ENCODE measurements around the gene SEMA4C. TPM values are rescaled to one million over a fixed set of nuclear protein-coding genes. Genes with fewer than 3 reads are reported as not detected.

SEMA4C gene
- total and polyA plus RNA-seq, 11 donors = 11.7 to 29.6 (median 20.6) TPM

DNA sequence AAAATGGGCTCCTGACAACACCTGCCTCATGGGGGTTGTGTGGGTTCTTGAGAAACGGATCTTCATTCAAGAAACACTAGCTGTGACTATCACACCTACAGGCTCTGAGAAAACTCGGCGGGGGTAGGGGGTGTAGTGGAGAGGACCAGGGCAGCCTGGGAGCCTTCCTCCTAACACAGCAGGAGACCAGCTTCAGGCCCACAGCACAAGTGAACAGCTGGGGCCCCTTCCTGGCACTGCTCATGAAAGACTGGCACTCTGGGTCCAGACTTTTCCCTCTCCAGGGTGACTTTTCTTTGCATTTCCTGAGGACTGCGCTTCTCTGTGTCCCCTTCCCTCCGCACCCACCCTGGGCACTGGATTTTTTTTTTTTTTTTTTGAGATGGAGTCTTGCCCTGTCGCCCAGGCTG is 7.2 kb upstream of the SEMA4C start:
- ATAC-seq (no peak), DNase-seq (no peak)
- peaks cover 3 to 52% (median 32%) of the 10 kb centered on the region in 12 donors for H3K4me1 ChIP-seq
- H3K27ac ChIP-seq = no peak overlapping the region
- no peaks in the 10 kb centered on the region for H3K27me3 ChIP-seq
- no peaks in the 10 kb centered on the region for H3K9me3 ChIP-seq
- TF ChIP-seq CTCF (IDR thresholded peaks at IDR 0.05) = no peak
- no peak for TF ChIP-seq POLR2A (IDR thresholded peaks at IDR 0.05)
- no peaks in the 10 kb centered on the region for H3K36me3 ChIP-seq
- WGBS, 4 donors = 77 to 91% (median 88%) methylated on average over 6 of the region's 6 CpGs
- intact Hi-C loops (cut with DNase I) = no loop called here
- no peak overlapping the region for H3K4me3 ChIP-seq

DNA sequence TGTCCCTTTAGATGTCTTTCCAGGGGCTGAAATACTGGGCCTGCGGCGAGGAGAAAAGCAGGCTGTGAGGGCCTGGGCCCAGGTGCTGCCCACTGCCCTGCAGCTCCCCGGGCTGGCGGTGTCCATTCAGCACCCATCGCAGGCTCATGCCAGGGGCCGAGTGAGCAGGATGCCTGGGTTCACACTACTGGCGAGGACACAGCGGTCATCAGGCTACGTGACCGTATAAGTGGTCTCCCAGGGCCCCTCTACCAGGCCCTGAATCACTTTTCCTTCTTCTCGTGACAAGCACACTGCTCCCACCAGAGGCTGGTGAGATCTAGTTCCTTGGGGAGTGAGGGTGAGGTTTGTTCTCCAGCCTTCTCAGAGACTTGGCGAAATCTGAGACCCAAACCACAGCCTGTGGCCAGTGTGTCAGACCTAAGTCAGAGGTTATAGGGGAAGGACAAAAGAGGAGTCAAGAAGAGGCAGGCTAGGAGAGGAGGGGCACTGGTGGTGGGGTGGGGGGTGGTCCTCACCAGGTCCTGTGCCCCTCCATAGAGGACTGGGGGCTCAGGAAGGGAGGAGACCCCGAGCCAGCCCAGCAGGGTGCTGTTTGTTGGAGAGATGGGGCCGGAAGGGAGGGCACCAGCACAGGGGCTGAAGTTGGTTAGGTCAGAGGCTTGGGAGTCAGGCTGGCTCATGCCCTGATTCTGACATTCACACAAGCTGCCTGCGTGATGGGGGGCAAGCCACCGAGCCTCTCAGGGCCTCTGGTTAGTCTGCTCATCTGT is 6.6 kb upstream of the SEMA4C start:
- peaks cover 0 to 4% (median 0%) of the 10 kb centered on the region in 9 donors for H3K27me3 ChIP-seq
- intact Hi-C loops (cut with DNase I) = no loop called here
- H3K27ac ChIP-seq = no peak overlapping the region
- no peaks in the 10 kb centered on the region for H3K36me3 ChIP-seq
- no peaks in the 10 kb centered on the region for H3K9me3 ChIP-seq
- TF ChIP-seq CTCF (IDR thresholded peaks at IDR 0.05) = no peak
- TF ChIP-seq POLR2A (IDR thresholded peaks at IDR 0.05) = no peak
- H3K4me3 ChIP-seq = no peak overlapping the region
- H3K4me1 ChIP-seq = peaks cover 3 to 46% (median 30%) of the 10 kb centered on the region in 12 donors
- 91 to 98% (median 93%) methylated on average over 14 to 16 of the region's 16 CpGs for WGBS, 4 donors
- ATAC-seq = no peak
- DNase-seq = peak in 1 of 5 donors; percentile 53

DNA sequence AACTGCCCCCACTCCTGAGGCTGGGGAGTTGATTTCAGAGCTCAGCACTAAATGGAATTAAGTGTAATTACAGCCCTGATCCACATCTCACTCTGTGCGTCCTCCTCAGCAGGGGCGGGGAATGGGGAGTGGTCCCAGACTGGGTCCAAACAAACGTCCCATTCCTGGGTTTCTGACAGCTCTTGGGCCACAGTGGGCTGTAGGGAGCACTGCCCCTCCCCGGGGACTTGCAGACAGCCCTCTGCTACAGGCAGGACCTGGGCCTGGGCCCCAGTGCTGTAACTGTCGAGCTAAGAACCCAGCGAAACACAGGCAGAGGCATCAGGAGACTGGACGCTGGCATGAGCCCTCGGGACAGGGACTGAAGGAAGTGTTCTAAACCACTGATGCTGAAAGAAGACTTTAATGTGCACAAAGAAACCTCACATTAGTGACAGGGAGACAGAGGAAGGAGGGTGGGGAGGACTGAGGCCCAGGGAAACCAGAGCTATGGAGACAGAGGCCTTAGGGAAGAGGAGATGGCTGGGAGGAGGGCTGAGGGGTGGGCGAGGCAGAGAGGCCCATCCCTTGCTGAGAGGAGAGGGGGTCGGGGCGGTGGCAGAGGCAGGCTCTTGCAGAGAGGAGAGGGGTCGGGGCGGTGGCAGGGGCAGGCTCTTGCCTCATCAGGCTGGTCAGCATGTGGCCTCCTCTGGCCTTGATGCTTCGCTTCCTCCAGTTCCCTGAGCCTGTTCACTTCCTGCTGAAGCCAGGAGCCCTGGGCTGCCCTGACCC is 5.8 kb upstream of the SEMA4C start:
- ATAC-seq (no peak), DNase-seq (no peak)
- intact Hi-C loops (cut with DNase I) = loop anchor here in 1 of 10 donors (2.0 kb wide), 1 partner anchor 31 kb away; no protein-coding TSS in a partner anchor
- 78 to 86% (median 80%) methylated on average over 14 of the region's 14 CpGs for WGBS, 4 donors
- Histone ChIP-seq H3K27me3 (peaks cover 0 to 7% (median 0%) of the 10 kb centered on the region in 9 donors), H3K4me3 (no peak overlapping the region), H3K36me3 (no peaks in the 10 kb centered on the region), H3K9me3 (no peaks in the 10 kb centered on the region), H3K27ac (peak overlapping the region in 4 of 12 donors; percentile 2 to 100 (median 90)), H3K4me1 (peaks cover 3 to 48% (median 28%) of the 10 kb centered on the region in 12 donors)
- TF ChIP-seq CTCF (IDR thresholded peaks at IDR 0.05) (no peak), POLR2A (IDR thresholded peaks at IDR 0.05) (no peak)

Measured in heart left ventricle (tissue), 16 donors.